Upper lobe of left lung (tissue), 4 donors: ENCODE results near the gene GAA.
"Not testable (repeated sequence)": the region's sequence is repeated elsewhere in the genome, so short reads cannot be mapped to it uniquely, and the experiment has no call there.

Experiments
- EP300 ChIP-seq, 4 donors: sonication (generic); formaldehyde crosslinking; IDR thresholded peaks; one replicate each; pipeline ENCODE4 v1.5.1; 2017; ENCODE audit warnings: antibody characterized with exemption in 4 of 4, control low read depth in 2 of 4
- POLR2A ChIP-seq, 4 donors: fragments of 450-650 bp; IDR thresholded peaks; one replicate each; pipeline ENCODE4 v1.5.1; 2016 to 2017; ENCODE audit warnings: antibody characterized with exemption in 4 of 4, mild to moderate bottlenecking in 2 of 4
- POLR2AphosphoS5 ChIP-seq, 2 donors: sonication (generic); formaldehyde crosslinking; IDR thresholded peaks; one replicate each; pipeline ENCODE4 v1.5.1; 2017; ENCODE audit warnings: antibody characterized with exemption in 2 of 2
- TF ChIP-seq, protein P1 (sequence below), 6 experiments: fragments of 450-650 bp in 4 of 6; fragments of 200-600 bp in 2 of 6; sonication (generic) in 2 of 6; IDR thresholded peaks; one replicate each; pipeline ENCODE4 v1.5.1; 2016 to 2019; ENCODE audit warnings: antibody characterized with exemption in 6 of 6

DNA sequence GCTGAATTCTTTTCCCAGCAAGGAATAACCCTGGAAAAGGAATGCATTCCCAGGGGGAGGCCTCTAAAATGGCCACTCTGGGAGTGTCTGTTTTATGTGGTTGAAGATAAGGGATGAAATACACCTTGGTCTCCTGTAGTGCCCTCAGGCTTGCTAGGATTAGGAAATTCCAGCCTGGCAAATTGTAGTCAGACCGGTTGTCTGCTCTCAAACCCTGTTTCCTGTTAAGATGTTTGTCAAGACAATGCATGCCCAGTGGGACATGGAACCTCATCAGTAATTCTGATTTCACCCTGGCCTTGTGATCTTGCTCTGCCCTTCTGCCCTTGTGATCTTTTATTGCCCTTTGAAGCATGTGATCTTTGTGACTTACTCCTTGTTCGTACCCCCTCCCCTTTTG, 54.2 kb downstream of the GAA start:
- TF ChIP-seq, protein P1, sequence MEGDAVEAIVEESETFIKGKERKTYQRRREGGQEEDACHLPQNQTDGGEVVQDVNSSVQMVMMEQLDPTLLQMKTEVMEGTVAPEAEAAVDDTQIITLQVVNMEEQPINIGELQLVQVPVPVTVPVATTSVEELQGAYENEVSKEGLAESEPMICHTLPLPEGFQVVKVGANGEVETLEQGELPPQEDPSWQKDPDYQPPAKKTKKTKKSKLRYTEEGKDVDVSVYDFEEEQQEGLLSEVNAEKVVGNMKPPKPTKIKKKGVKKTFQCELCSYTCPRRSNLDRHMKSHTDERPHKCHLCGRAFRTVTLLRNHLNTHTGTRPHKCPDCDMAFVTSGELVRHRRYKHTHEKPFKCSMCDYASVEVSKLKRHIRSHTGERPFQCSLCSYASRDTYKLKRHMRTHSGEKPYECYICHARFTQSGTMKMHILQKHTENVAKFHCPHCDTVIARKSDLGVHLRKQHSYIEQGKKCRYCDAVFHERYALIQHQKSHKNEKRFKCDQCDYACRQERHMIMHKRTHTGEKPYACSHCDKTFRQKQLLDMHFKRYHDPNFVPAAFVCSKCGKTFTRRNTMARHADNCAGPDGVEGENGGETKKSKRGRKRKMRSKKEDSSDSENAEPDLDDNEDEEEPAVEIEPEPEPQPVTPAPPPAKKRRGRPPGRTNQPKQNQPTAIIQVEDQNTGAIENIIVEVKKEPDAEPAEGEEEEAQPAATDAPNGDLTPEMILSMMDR (IDR thresholded peaks at IDR 0.05), result not testable (repeated sequence)
- TF ChIP-seq EP300, POLR2AphosphoS5, POLR2A (IDR thresholded peaks at IDR 0.05): not testable (repeated sequence)
